HG02588 (cell line): ENCODE measurements around the gene TEFM.
A peak's percentile ranks its signal among the peaks of the same experiment; 100 is the strongest.
"Not testable (repeated sequence)": the region's sequence is repeated elsewhere in the genome, so short reads cannot be mapped to it uniquely, and the experiment has no call there.

Source experiments
- ATAC-seq: cut with Tn5 transposase; IDR thresholded peaks from one replicate; pipeline ENCODE4 v1.9.1; 2021; ENCODE audit warnings: mild to moderate bottlenecking, moderate library complexity; ENCODE audit not compliant: unreplicated experiment

Gene TEFM

GRCh38 chr17:30906101-30906911 is at the start of gene TEFM:
Gene TEFM, minus strand, starts transcription at chr17:30906238. Its CDS starts 40 bp downstream, at chr17:30906198.
- ATAC-seq = peak; percentile 85

- ATAC-seq = no peak
Measured at GRCh38 chr17:30954046-30954830, 48.2 kb upstream of the TEFM start.

- ATAC-seq = no peak
Measured at GRCh38 chr17:30952638-30953393, 46.8 kb upstream of the TEFM start.

GRCh38 chr17:30950669-30951399 is 44.8 kb upstream of the TEFM start:
- no peak for ATAC-seq

- no peak for ATAC-seq
Measured at GRCh38 chr17:30950189-30950588, 44.2 kb upstream of the TEFM start.

GRCh38 chr17:30947796-30948195 is 41.8 kb upstream of the TEFM start:
- ATAC-seq = no peak

- no peak for ATAC-seq
Measured at GRCh38 chr17:30942308-30943079, 36.5 kb upstream of the TEFM start.

GRCh38 chr17:30939051-30939689 is 33.1 kb upstream of the TEFM start:
- no peak for ATAC-seq

GRCh38 chr17:30933966-30934365 is 27.9 kb upstream of the TEFM start:
- no peak for ATAC-seq

GRCh38 chr17:30931582-30931981 is 25.5 kb upstream of the TEFM start:
- not testable (repeated sequence) for ATAC-seq

- no peak for ATAC-seq
Measured at GRCh38 chr17:30930495-30930894, 24.5 kb upstream of the TEFM start.

GRCh38 chr17:30929861-30930260 is 23.8 kb upstream of the TEFM start:
- not testable (repeated sequence) for ATAC-seq

- ATAC-seq = no peak
Measured at GRCh38 chr17:30929081-30929633, 23.1 kb upstream of the TEFM start.

- no peak for ATAC-seq
Measured at GRCh38 chr17:30928584-30928983, 22.5 kb upstream of the TEFM start.

GRCh38 chr17:30927756-30928155 is 21.7 kb upstream of the TEFM start:
- ATAC-seq = no peak

- ATAC-seq = no peak
Measured at GRCh38 chr17:30926516-30926915, 20.5 kb upstream of the TEFM start.

GRCh38 chr17:30924341-30924740 is 18.3 kb upstream of the TEFM start:
- no peak for ATAC-seq

- ATAC-seq = no peak
Measured at GRCh38 chr17:30922235-30923030, 16.4 kb upstream of the TEFM start.
